ENCODE data around the gene AURKA. TPM values are rescaled to one million over a fixed set of nuclear protein-coding genes. Genes with fewer than 3 reads are reported as not detected.
A peak's percentile ranks its signal among the peaks of the same experiment; 100 is the strongest.

Gene AURKA
- total RNA-seq, result 100 to 1,000 TPM; 110 to 142 TPM

DNA sequence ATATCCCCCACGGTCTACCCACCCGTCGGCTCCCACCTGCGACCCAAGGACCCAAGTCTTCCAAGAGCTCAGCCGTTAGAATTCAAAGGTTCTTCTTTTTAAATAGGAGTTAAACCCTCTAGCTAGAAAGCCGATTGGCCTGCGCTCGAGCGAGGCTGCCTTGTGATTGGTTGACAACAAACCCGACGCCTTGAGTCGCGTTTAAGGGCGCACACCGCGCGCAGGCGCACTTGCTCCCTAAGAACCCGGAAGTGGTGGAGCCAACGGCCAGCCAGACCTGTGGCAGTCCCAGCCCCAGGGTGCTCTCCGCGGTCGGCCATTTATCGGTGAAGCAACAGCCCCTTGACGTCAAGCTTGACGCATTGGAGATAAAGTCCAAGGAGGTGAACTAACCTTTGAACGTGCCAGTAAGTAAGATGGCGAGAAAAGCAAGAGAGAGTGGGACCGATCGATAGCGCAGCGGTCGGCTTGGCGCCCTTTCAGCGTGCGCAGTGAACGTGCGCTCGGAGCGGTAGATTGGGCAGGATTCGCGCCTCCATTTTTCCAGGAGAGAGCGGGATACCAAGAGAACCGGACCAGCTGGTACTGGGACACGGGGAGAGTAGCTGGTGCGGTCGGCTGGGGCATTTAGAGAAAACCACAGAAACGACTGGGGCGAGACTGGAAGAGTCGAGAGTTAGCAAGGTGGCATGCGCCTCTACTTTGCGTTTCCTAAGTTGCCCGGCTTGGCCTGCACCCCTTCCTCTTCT, at the start of gene AURKA, which contains the start of gene CSTF1:
Gene AURKA, minus strand, starts transcription at position 84 of the 749 bp plus-strand sequence. CDS start 4,018 bp downstream, outside the sequence.
Gene CSTF1, plus strand, starts transcription at position 514 of the 749 bp plus-strand sequence. CDS start 2,908 bp downstream, outside the sequence.
- DNase-seq (peak; percentile 99), ATAC-seq (replicated peaks in 1 of 2) (peak; percentile 92 to 94)
- H3K9me3 Mint-ChIP-seq, result no peaks in the 10 kb centered on the region
- peak within 1 kb of the TSS; percentile 76 for H3K27ac Mint-ChIP-seq
- peaks cover 26 to 45% of the 10 kb centered on the region in 2 donors for H3K36me3 Mint-ChIP-seq (ENCODE audit: insufficient read depth in 2 of 2)
- H3K27me3 Mint-ChIP-seq (ENCODE audit: low read depth), result no peaks in the 10 kb centered on the region
- no peak within 1 kb of the TSS for H3K4me3 Mint-ChIP-seq
- peaks cover 47% of the 10 kb centered on the region for H3K4me1 Mint-ChIP-seq (ENCODE audit: low read depth)

DNA sequence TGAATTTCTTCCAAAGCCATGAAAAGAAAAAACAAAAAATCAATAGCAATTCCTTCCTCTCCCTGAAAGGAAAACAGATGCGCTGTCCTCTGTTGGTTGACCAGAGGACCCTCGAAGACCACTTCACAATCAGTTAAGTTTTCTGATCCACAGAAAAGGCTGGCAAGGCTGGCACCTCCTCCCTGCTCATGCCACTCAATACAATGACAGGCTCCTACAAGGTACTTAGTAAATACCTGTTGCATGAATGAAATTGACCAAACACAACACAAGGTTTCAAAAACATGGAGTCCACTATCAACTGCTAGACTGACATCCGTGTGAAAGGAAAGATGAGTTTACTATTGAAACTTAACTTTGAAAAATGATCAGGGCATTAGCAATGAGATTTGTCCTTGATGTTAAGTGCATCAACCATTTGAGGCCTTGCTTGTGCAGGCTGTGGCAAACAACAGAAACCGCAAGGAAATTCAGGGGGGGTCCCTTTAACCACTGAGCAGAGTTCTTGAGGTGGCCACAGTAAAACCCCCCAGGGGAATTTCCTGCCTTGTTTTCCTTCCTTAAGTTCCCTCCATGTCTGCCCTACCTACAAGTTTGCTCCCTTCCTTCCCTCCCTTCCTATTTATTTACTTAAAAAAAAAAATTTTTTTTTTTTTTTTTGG, 48.5 kb upstream of the AURKA start:
- DNase-seq, result peak; percentile 63 to 68
- H3K27me3 Mint-ChIP-seq (ENCODE audit: low read depth), result no peaks in the 10 kb centered on the region
- peaks cover 53% of the 10 kb centered on the region for H3K4me1 Mint-ChIP-seq (ENCODE audit: low read depth)
- H3K9me3 Mint-ChIP-seq, result no peaks in the 10 kb centered on the region
- ATAC-seq (replicated peaks in 1 of 2), result peak; percentile 58 to 72
- peaks cover 0 to 2% of the 10 kb centered on the region in 2 donors for H3K36me3 Mint-ChIP-seq (ENCODE audit: insufficient read depth in 2 of 2)
- H3K27ac Mint-ChIP-seq, result peak overlapping the region; percentile 93
- H3K4me3 Mint-ChIP-seq, result peak overlapping the region; percentile 65 to 81

DNA sequence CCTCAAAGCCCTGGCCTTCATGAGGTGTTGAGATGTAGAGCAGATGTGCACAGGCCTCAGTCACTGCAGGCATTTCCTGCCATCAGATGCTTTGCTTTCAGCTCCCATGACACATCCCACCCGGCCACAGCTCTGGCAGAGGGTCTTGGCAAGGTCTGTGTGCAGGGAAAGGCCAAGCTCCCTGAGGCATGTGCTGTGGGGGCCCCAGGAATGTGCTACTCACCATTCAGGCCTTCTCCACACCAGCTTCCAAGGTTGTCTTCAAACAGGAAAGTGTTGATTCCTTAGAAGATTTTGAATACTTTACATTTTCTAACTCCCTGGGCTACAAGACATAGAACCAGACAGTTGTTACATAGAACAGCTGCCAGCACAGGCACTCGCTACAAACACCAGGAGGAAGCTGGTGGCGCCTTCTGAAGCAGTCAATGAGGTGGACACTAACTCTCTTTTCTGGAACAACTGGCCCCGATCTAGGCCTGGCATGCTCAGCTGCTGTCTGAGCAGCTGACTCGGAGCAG, 47.8 kb upstream of the AURKA start:
- DNase-seq (no peak), ATAC-seq (replicated peaks in 1 of 2) (peak; percentile 20 to 47)
- Mint-ChIP-seq H3K27me3 (ENCODE audit: low read depth) (no peaks in the 10 kb centered on the region), H3K4me3 (peak overlapping the region; percentile 65 to 81), H3K27ac (peak overlapping the region; percentile 93), H3K36me3 (ENCODE audit: insufficient read depth in 2 of 2) (peaks cover 0 to 2% of the 10 kb centered on the region in 2 donors), H3K9me3 (no peaks in the 10 kb centered on the region), H3K4me1 (ENCODE audit: low read depth) (peaks cover 53% of the 10 kb centered on the region)

DNA sequence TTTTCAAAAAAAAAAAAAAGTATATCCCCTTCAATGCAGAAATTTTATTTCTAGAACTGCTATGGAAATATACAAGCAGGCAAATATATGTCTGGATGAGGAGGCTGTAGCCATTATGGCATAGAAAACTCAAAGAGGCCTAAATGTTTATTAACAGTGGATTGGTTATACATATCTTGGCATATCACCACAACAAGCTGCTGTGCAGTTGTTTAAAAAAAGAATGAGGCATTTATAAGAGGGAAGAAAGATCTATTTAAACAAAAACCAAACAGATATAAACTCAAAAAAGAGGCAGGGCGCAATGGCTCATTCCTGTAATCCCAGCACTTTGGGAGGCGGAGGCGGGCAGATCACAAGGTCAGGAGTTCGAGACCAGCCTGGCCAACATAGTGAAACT, 46.3 kb upstream of the AURKA start:
- H3K4me1 Mint-ChIP-seq (ENCODE audit: low read depth), result peaks cover 57% of the 10 kb centered on the region
- no peaks in the 10 kb centered on the region for H3K9me3 Mint-ChIP-seq
- DNase-seq (no peak), ATAC-seq (replicated peaks in 1 of 2) (no peak)
- H3K4me3 Mint-ChIP-seq, result peak overlapping the region; percentile 35 to 54
- peak overlapping the region; percentile 83 for H3K27ac Mint-ChIP-seq
- no peaks in the 10 kb centered on the region for H3K27me3 Mint-ChIP-seq (ENCODE audit: low read depth)
- H3K36me3 Mint-ChIP-seq (ENCODE audit: insufficient read depth in 2 of 2), result peaks cover 0 to 1% of the 10 kb centered on the region in 2 donors

DNA sequence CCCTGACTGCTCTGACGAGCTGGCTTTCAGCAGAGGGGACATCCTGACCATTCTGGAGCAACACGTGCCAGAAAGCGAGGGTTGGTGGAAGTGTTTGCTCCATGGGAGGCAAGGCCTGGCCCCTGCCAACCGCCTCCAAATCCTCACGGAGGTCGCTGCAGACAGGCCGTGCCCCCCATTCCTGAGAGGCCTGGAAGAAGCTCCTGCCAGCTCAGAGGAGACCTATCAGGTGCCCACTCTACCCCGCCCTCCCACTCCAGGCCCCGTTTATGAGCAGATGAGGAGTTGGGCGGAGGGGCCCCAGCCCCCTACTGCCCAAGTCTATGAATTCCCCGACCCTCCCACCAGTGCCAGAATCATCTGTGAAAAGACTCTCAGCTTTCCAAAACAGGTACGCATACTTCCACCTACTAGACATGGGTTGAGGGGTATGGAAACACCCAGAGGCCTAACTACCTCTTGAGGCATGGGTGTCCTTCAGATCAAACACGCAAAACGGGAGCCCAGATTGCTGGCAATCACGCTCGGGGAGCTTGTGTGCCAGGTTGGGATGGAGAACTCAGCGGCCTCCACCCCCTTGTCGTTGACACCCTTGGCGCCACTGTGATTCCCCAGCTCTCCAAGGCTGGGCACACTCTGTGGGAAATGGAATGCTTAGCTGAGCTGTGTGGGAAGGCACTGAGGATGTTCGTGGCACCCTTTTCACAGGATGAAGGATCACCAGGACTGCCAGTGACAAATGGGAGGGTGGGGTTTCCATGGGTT, 45.4 kb upstream of the AURKA start:
- Mint-ChIP-seq H3K27ac (no peak overlapping the region), H3K4me3 (no peak overlapping the region), H3K9me3 (no peaks in the 10 kb centered on the region), H3K36me3 (ENCODE audit: insufficient read depth in 2 of 2) (peaks cover 0 to 1% of the 10 kb centered on the region in 2 donors), H3K27me3 (ENCODE audit: low read depth) (no peaks in the 10 kb centered on the region), H3K4me1 (ENCODE audit: low read depth) (peaks cover 53% of the 10 kb centered on the region)
- DNase-seq (no peak), ATAC-seq (replicated peaks in 1 of 2) (no peak)

DNA sequence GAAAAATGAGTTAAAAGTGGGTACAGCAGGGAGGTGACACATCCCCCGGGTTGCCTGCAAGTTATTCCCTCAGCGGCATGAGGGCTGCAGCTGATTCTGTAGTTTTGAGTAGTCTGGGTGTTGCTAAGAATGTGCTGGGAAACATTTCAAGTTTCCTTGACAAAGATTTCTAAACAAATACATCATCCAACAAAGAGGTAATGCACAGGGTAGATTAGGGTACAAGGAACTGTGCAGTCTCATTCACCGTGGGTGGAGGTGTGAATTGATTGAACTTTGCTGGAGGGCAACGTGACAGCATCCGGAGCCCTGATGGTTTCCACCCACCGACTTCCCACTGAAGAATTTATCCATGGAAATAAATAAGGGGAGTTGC, 41.9 kb upstream of the AURKA start:
- peak overlapping the region in 1 of 2 donors; percentile 50 for H3K4me3 Mint-ChIP-seq
- ATAC-seq (replicated peaks in 1 of 2), result peak; percentile 27 to 52
- H3K27me3 Mint-ChIP-seq (ENCODE audit: low read depth), result no peaks in the 10 kb centered on the region
- DNase-seq, result no peak
- peaks cover 1 to 5% of the 10 kb centered on the region in 2 donors for H3K36me3 Mint-ChIP-seq (ENCODE audit: insufficient read depth in 2 of 2)
- H3K9me3 Mint-ChIP-seq, result no peaks in the 10 kb centered on the region
- peaks cover 47% of the 10 kb centered on the region for H3K4me1 Mint-ChIP-seq (ENCODE audit: low read depth)
- H3K27ac Mint-ChIP-seq, result no peak overlapping the region

DNA sequence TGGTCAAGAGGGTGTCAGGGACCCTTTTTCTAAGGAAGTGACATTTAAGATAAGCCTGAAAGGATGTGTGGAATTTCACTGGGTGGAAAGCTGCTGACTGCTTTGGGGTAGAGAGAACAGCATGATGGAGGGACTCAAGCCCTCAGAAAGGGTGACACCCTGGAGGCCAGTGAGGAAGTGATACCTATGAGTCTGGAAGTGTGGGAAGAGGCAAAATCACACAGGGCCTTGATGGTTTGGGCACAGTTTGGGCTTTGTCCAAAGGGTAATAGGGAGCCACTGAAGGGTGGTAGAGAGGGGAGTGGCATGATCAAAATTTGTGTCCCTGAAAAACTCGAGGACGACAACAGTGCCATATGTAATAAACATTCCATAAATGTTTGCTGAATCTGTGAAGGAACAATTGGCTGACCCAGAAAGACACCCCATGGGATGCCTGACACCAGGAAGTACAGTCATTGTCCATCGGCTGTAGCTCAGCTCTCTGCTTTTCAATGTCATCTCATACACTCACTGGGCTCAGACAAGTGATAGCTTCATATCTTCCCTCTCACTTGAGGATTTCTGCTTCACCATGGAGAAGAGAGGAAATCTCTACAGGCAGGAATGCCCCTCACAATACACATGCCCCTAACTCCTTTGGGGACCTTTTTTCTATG, 41.3 kb upstream of the AURKA start:
- H3K4me3 Mint-ChIP-seq, result peak overlapping the region in 1 of 2 donors; percentile 50
- DNase-seq (no peak), ATAC-seq (replicated peaks in 1 of 2) (peak in 1 of 2 donors; percentile 25)
- no peaks in the 10 kb centered on the region for H3K27me3 Mint-ChIP-seq (ENCODE audit: low read depth)
- peak overlapping the region; percentile 19 for H3K27ac Mint-ChIP-seq
- peaks cover 47% of the 10 kb centered on the region for H3K4me1 Mint-ChIP-seq (ENCODE audit: low read depth)
- peaks cover 1 to 5% of the 10 kb centered on the region in 2 donors for H3K36me3 Mint-ChIP-seq (ENCODE audit: insufficient read depth in 2 of 2)
- no peaks in the 10 kb centered on the region for H3K9me3 Mint-ChIP-seq

DNA sequence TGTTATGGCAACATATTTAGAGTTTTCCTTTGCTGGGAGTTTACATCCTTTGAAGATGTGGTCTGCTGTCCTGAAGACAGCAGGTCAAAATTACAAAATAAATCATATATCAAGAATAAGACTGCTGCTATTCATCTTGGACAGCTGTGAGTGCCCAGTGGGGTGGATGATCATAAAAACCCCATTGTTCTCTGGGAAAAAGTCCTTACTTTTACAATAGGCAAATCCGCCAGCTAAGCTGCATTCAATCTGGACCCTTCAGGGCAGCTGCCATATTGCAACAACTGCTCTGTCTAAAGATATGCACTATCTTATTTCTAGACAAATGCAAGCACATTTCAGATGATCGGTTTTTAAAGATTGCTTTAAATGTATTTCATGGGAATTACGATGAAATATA, 39.5 kb upstream of the AURKA start:
- ATAC-seq (replicated peaks in 1 of 2), result no peak
- H3K27me3 Mint-ChIP-seq (ENCODE audit: low read depth), result no peaks in the 10 kb centered on the region
- H3K4me3 Mint-ChIP-seq, result no peak overlapping the region
- H3K4me1 Mint-ChIP-seq (ENCODE audit: low read depth), result peaks cover 49% of the 10 kb centered on the region
- H3K9me3 Mint-ChIP-seq, result no peaks in the 10 kb centered on the region
- no peak overlapping the region for H3K27ac Mint-ChIP-seq
- DNase-seq, result no peak
- H3K36me3 Mint-ChIP-seq (ENCODE audit: insufficient read depth in 2 of 2), result peaks cover 0 to 5% of the 10 kb centered on the region in 2 donors

DNA sequence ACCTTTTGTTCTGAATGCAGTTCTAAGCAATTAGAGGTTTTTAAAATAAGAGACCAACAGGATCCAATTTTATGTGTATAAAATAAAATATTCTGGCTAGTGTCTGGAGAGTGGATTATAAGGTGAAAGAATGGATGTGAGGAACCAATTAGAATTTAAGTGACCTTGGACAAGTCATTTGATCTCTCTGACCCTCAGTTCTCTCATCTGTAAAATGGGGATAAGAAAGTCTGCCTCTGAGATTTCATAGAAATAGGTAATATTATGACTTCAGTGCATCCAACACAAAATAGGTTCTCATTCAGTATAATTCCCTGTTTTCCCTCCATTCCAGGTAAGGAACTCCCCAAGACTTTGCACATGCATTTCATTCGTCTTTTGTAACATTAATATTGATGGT, 38.9 kb upstream of the AURKA start:
- Mint-ChIP-seq H3K9me3 (no peaks in the 10 kb centered on the region), H3K27ac (no peak overlapping the region), H3K36me3 (ENCODE audit: insufficient read depth in 2 of 2) (peaks cover 0 to 5% of the 10 kb centered on the region in 2 donors), H3K4me3 (no peak overlapping the region), H3K27me3 (ENCODE audit: low read depth) (no peaks in the 10 kb centered on the region), H3K4me1 (ENCODE audit: low read depth) (peaks cover 49% of the 10 kb centered on the region)
- DNase-seq (no peak), ATAC-seq (replicated peaks in 1 of 2) (no peak)

DNA sequence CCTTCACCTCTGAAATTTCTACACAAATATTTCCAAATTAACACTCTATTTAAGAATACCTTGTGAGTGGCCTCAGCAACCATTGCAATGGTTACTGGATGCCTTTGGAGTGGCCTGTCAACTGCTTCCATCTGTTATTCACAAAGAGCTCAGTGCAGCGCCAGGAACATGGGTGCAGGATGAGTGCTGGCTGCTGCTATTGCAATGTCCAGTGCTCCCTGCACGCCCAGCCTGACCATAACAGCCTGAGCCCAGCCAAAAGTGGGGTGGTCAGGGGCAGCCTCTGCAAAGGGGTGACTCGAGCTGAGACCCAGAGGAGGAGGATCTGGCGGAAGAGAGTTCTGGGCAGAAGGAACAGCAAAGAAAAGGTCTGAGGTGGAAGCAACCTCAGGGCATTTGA, 38.4 kb upstream of the AURKA start:
- DNase-seq (no peak), ATAC-seq (replicated peaks in 1 of 2) (no peak)
- peak overlapping the region; percentile 91 for H3K27ac Mint-ChIP-seq
- no peaks in the 10 kb centered on the region for H3K9me3 Mint-ChIP-seq
- no peaks in the 10 kb centered on the region for H3K27me3 Mint-ChIP-seq (ENCODE audit: low read depth)
- H3K36me3 Mint-ChIP-seq (ENCODE audit: insufficient read depth in 2 of 2), result peaks cover 0 to 5% of the 10 kb centered on the region in 2 donors
- peak overlapping the region; percentile 64 to 66 for H3K4me3 Mint-ChIP-seq
- H3K4me1 Mint-ChIP-seq (ENCODE audit: low read depth), result peaks cover 49% of the 10 kb centered on the region

DNA sequence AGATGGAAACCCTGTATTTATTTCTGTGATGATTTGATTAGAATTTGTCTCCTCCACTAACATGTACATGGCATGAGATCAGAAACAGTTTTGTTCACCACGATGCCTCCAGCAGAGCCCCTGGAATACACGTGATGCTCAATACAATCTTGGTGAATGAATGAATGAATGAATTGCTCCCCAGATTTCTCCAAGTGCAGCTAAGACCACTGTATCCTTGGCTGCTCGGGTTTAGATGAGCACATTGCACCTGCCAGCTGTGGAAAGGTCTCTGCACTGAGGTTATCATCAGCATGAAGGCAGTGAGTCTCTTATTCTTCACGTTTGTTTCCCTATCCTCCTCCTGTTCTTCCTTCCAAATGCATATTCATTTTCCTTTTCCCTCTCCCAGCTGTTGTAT, 37.9 kb upstream of the AURKA start:
- Mint-ChIP-seq H3K36me3 (ENCODE audit: insufficient read depth in 2 of 2) (peaks cover 0 to 5% of the 10 kb centered on the region in 2 donors), H3K4me3 (peak overlapping the region; percentile 64 to 66), H3K9me3 (no peaks in the 10 kb centered on the region), H3K27me3 (ENCODE audit: low read depth) (no peaks in the 10 kb centered on the region), H3K27ac (peak overlapping the region; percentile 91), H3K4me1 (ENCODE audit: low read depth) (peaks cover 51% of the 10 kb centered on the region)
- no peak for DNase-seq
- no peak for ATAC-seq (replicated peaks in 1 of 2)

DNA sequence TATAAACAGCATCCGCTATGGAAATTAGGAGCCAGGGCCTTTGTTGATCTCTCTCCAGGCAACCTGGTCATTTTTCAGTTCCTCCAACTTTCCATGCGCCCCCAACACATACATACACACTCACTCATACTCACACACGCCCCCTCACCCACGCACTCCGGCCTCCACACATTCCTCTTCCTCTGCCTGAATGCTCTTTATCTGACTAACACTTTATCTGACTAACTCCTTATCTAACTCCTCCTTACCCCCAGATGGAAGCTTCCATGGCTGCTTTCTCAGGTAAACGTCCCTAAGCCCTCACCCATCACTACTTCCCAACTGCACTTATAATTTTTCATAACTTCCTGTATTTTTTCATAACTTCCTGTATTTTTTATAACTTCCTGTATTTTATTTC, 37.5 kb upstream of the AURKA start:
- H3K27me3 Mint-ChIP-seq (ENCODE audit: low read depth), result no peaks in the 10 kb centered on the region
- peaks cover 0 to 5% of the 10 kb centered on the region in 2 donors for H3K36me3 Mint-ChIP-seq (ENCODE audit: insufficient read depth in 2 of 2)
- peak overlapping the region; percentile 64 to 66 for H3K4me3 Mint-ChIP-seq
- peaks cover 56% of the 10 kb centered on the region for H3K4me1 Mint-ChIP-seq (ENCODE audit: low read depth)
- peak overlapping the region; percentile 91 for H3K27ac Mint-ChIP-seq
- peak; percentile 73 to 82 for ATAC-seq (replicated peaks in 1 of 2)
- DNase-seq, result peak in 1 of 2 donors; percentile 31
- H3K9me3 Mint-ChIP-seq, result no peaks in the 10 kb centered on the region

Measured in activated T-cell treated with anti-CD3 and anti-CD28 coated beads, Interleukin-2, amount 50 U/mL, for 72 hours (primary cell).